Astrocyte (in vitro differentiated cells and primary cell): Measurements from ENCODE around the gene SPESP1. TPM values are rescaled to one million over a fixed set of nuclear protein-coding genes. Genes with fewer than 3 reads are reported as not detected.

Experiments
- DNase-seq: peaks from one replicate; pipeline ENCODE4 v3.0.0-alpha.2; 2010; ENCODE audit warnings: low read depth
- FAIRE-seq: peaks from 2 replicates; lab custom pipeline; 2011; peaks lifted over from hg19 to GRCh38; lab: Jason Lieb, UNC
- H2AFZ ChIP-seq: 2 replicates; pipeline ENCODE4 v1.6.0; 2012; ENCODE audit warnings: low read depth, low read length, inconsistent platforms
- H3K27ac ChIP-seq: 2 replicates; pipeline ENCODE4 v1.5.1; 2011; ENCODE audit warnings: low read depth, low read length, inconsistent platforms
- H3K27me3 ChIP-seq: 2 replicates; pipeline ENCODE4 v1.6.0; 2011; ENCODE audit warnings: low read length, inconsistent platforms; ENCODE audit not compliant: insufficient read depth
- H3K36me3 ChIP-seq: 2 replicates; pipeline ENCODE4 v1.5.1; 2011; ENCODE audit warnings: low read length, inconsistent platforms; ENCODE audit not compliant: insufficient read depth
- H3K4me1 ChIP-seq: 2 replicates; pipeline ENCODE4 v1.5.1; 2011; ENCODE audit warnings: low read length, inconsistent platforms; ENCODE audit not compliant: insufficient read depth
- H3K4me2 ChIP-seq: 2 replicates; pipeline ENCODE4 v1.6.0; 2012; ENCODE audit warnings: low read length, inconsistent platforms
- H3K4me3 ChIP-seq: 2 replicates; pipeline ENCODE4 v1.5.1; 2011; ENCODE audit warnings: low read depth, mild to moderate bottlenecking, low read length, inconsistent platforms; ENCODE audit not compliant: insufficient read depth
- H3K79me2 ChIP-seq: 2 replicates; pipeline ENCODE4 v1.6.0; 2012; ENCODE audit warnings: mild to moderate bottlenecking, low read length, inconsistent platforms; ENCODE audit not compliant: insufficient read depth
- H3K9ac ChIP-seq: 2 replicates; pipeline ENCODE4 v1.6.0; 2012; ENCODE audit warnings: mild to moderate bottlenecking, low read length, inconsistent platforms
- H3K9me3 ChIP-seq: 2 replicates; pipeline ENCODE4 v1.5.1; 2012; ENCODE audit warnings: low read depth, mild to moderate bottlenecking, low read length, inconsistent platforms; ENCODE audit not compliant: insufficient read depth
- H4K20me1 ChIP-seq: 2 replicates; pipeline ENCODE4 v1.6.0; 2012; ENCODE audit warnings: low read length, inconsistent platforms; ENCODE audit not compliant: insufficient read depth
- H3K27ac Mint-ChIP-seq: one replicate; pipeline ENCODE4 v1.8.0; 2021; ENCODE audit warnings: mild to moderate bottlenecking, mixed read lengths; ENCODE audit not compliant: unreplicated experiment
- H3K27me3 Mint-ChIP-seq: one replicate; pipeline ENCODE4 v1.8.0; 2021; ENCODE audit warnings: low read depth, mixed read lengths; ENCODE audit not compliant: unreplicated experiment
- H3K36me3 Mint-ChIP-seq: one replicate; pipeline ENCODE4 v1.8.0; 2021; ENCODE audit warnings: low read depth, mixed read lengths; ENCODE audit not compliant: unreplicated experiment
- H3K4me1 Mint-ChIP-seq: one replicate; pipeline ENCODE4 v1.8.0; 2021; ENCODE audit warnings: low read depth, mixed read lengths; ENCODE audit not compliant: unreplicated experiment
- H3K4me3 Mint-ChIP-seq: one replicate; pipeline ENCODE4 v1.8.0; 2021; ENCODE audit warnings: mild to moderate bottlenecking, moderate library complexity, mixed read lengths; ENCODE audit not compliant: unreplicated experiment
- H3K9me3 Mint-ChIP-seq: one replicate; pipeline ENCODE4 v1.8.0; 2021; ENCODE audit warnings: mild to moderate bottlenecking, mixed read lengths; ENCODE audit not compliant: unreplicated experiment
- EZH2 ChIP-seq: IDR thresholded peaks from 2 replicates; pipeline ENCODE4 v1.6.1; 2012; ENCODE audit warnings: mild to moderate bottlenecking, low read length, inconsistent platforms; ENCODE audit not compliant: insufficient read depth
- total RNA-seq: library from RNA; stranded (reverse); gene quantifications from 2 replicates; pipeline ENCODE4 v1.2.1, GENCODE V29; 2021
- TF ChIP-seq, protein P1 (sequence below): IDR thresholded peaks from 2 replicates; pipeline ENCODE4 v1.5.1; 2011; ENCODE audit warnings: low read depth, mild to moderate bottlenecking, inconsistent platforms, low read length, moderate library complexity; ENCODE audit not compliant: insufficient read depth

The SPESP1 gene
- total RNA-seq, 1 donor from 2014 or later, result not detected

DNA sequence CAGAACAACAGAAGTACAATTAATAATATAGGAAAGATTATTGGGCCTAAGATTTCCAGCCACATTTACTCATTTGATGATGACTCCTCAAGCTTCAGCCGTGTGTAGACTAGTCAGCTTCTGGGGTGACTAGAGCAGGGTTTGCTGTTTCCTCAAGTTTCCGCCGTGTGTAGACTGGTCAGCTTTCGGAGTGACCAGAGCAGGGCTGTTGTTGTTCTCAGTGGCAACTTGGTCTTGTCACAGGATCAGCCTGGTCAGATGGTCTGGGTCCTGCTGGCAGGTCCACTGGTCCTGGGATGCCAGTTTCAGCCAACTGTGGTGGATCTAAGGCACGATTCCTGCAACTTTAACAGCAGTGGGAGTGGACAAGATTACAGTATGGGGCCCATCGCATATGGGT, 62.4 kb downstream of the SPESP1 start:
- FAIRE-seq, result no peak
- H3K27me3 Mint-ChIP-seq, result peaks cover 11% of the 10 kb centered on the region
- peaks cover 6% of the 10 kb centered on the region for H3K27me3 ChIP-seq
- H4K20me1 ChIP-seq, result no peaks in the 10 kb centered on the region
- no peak overlapping the region for H3K4me3 Mint-ChIP-seq
- H3K9me3 ChIP-seq, result no peaks in the 10 kb centered on the region
- no peaks in the 10 kb centered on the region for H3K79me2 ChIP-seq
- TF ChIP-seq, protein P1, sequence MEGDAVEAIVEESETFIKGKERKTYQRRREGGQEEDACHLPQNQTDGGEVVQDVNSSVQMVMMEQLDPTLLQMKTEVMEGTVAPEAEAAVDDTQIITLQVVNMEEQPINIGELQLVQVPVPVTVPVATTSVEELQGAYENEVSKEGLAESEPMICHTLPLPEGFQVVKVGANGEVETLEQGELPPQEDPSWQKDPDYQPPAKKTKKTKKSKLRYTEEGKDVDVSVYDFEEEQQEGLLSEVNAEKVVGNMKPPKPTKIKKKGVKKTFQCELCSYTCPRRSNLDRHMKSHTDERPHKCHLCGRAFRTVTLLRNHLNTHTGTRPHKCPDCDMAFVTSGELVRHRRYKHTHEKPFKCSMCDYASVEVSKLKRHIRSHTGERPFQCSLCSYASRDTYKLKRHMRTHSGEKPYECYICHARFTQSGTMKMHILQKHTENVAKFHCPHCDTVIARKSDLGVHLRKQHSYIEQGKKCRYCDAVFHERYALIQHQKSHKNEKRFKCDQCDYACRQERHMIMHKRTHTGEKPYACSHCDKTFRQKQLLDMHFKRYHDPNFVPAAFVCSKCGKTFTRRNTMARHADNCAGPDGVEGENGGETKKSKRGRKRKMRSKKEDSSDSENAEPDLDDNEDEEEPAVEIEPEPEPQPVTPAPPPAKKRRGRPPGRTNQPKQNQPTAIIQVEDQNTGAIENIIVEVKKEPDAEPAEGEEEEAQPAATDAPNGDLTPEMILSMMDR, result no peak
- TF ChIP-seq EZH2, result no peak
- no peak overlapping the region for H2AFZ ChIP-seq
- no peak overlapping the region for H3K9ac ChIP-seq
- H3K27ac Mint-ChIP-seq, result no peak overlapping the region
- H3K27ac ChIP-seq, result no peak overlapping the region
- H3K9me3 Mint-ChIP-seq, result peaks cover 3% of the 10 kb centered on the region
- H3K4me2 ChIP-seq, result no peak overlapping the region
- H3K36me3 ChIP-seq, result no peaks in the 10 kb centered on the region
- H3K4me1 ChIP-seq, result peaks cover 16% of the 10 kb centered on the region
- H3K4me3 ChIP-seq, result no peak overlapping the region
- peaks cover 34% of the 10 kb centered on the region for H3K4me1 Mint-ChIP-seq
- H3K36me3 Mint-ChIP-seq, result no peaks in the 10 kb centered on the region
- no peak for DNase-seq

DNA sequence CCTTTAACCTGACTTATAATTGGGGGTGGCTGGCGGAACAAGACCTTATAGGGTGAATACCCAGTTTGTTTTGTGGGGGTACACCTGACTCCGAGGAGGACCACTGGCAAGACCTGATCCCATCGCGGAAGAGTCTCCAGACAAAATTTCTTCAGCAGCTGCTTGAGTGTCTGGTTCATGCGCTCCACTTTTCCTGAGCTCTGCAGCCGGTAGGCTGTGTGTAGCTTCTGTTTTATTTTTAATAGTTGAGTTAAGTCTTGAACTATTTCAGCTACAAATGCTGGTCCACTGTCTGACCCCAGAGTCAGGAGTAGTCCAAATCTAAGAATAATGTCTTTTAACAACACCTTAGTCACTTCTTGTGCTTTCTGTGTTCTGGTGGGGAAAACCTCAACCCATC, 63.0 kb downstream of the SPESP1 start:
- Histone ChIP-seq H3K9ac (no peak overlapping the region), H3K4me3 (no peak overlapping the region), H3K4me2 (peak overlapping the region; percentile 40), H3K79me2 (no peaks in the 10 kb centered on the region), H3K27ac (no peak overlapping the region), H4K20me1 (no peaks in the 10 kb centered on the region), H3K9me3 (no peaks in the 10 kb centered on the region), H3K27me3 (peaks cover 5% of the 10 kb centered on the region), H3K36me3 (no peaks in the 10 kb centered on the region), H3K4me1 (peaks cover 16% of the 10 kb centered on the region), H2AFZ (no peak overlapping the region)
- Mint-ChIP-seq H3K27me3 (peaks cover 9% of the 10 kb centered on the region), H3K4me3 (no peak overlapping the region), H3K36me3 (no peaks in the 10 kb centered on the region), H3K4me1 (peaks cover 35% of the 10 kb centered on the region), H3K9me3 (peaks cover under 1% of the 10 kb centered on the region), H3K27ac (peak overlapping the region; percentile 15)
- no peak for FAIRE-seq
- DNase-seq, result peak; percentile 29
- TF ChIP-seq EZH2, result no peak
- TF ChIP-seq, protein P1, result no peak

DNA sequence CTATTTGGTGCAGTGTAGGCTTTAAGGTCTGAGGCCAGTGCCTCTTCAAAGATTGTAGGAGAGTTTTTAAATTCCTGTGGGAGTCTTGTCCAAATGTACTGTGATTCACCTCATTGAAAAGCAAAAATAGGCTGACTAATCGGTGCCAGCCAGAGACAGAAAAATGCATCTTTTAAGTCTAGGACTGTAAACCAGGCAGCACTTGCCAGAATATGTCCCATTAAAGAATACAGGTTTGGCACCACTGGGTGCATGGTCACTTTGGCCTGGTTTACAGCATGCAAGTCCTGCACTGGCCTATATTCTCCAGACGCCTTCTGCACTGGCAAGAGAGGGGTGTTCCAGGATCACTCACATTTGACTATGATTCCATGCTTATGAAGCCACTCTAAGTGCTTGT, 63.8 kb downstream of the SPESP1 start:
- Histone ChIP-seq H3K4me1 (peaks cover 16% of the 10 kb centered on the region), H3K9ac (no peak overlapping the region), H3K4me3 (no peak overlapping the region), H3K79me2 (no peaks in the 10 kb centered on the region), H3K36me3 (no peaks in the 10 kb centered on the region), H3K27me3 (peaks cover 5% of the 10 kb centered on the region), H3K9me3 (no peaks in the 10 kb centered on the region), H3K4me2 (peak overlapping the region; percentile 40), H4K20me1 (no peaks in the 10 kb centered on the region), H3K27ac (peak overlapping the region; percentile 27), H2AFZ (no peak overlapping the region)
- Mint-ChIP-seq H3K27ac (no peak overlapping the region), H3K27me3 (peaks cover 7% of the 10 kb centered on the region), H3K36me3 (no peaks in the 10 kb centered on the region), H3K4me3 (no peak overlapping the region), H3K4me1 (peaks cover 35% of the 10 kb centered on the region), H3K9me3 (no peaks in the 10 kb centered on the region)
- TF ChIP-seq EZH2, result no peak
- TF ChIP-seq, protein P1, result no peak
- DNase-seq, result peak; percentile 87
- FAIRE-seq, result no peak
